Prostate gland (tissue), 2 donors: Measurements from ENCODE around the gene SEMA7A. TPM values are rescaled to one million over a fixed set of nuclear protein-coding genes. Genes with fewer than 3 reads are reported as not detected.
A peak's percentile ranks its signal among the peaks of the same experiment; 100 is the strongest.

Source experiments
- DNase-seq: peaks from one replicate; pipeline ENCODE4 v3.0.0-alpha.2; 2019; ENCODE audit warnings: low spot score
- H3K27ac ChIP-seq, 2 donors: fragments of 200-600 bp; sonication (generic); 2 replicates each; pipeline ENCODE4 v1.5.1; 2017 to 2019
- H3K27me3 ChIP-seq: fragments of 200-600 bp; sonication (generic); replicated peaks from 2 replicates; pipeline ENCODE4 v1.5.1; 2019; ENCODE audit not compliant: insufficient read depth
- H3K36me3 ChIP-seq, 2 donors: fragments of 200-600 bp; sonication (generic); 1 replicate in 1 of 2; 2 replicates in 1 of 2; pipeline versions ENCODE4 v1.5.1 to v1.8.1; 2017 to 2019
- H3K4me1 ChIP-seq: fragments of 200-600 bp; sonication (generic); replicated peaks from 2 replicates; pipeline ENCODE4 v1.5.1; 2019
- H3K4me3 ChIP-seq, 2 donors: fragments of 200-600 bp; sonication (generic); 2 replicates each; pipeline ENCODE4 v1.5.1; 2017 to 2019
- H3K9me3 ChIP-seq: fragments of 200-600 bp; sonication (generic); 2 replicates; pipeline ENCODE4 v1.5.1; 2017
- CTCF ChIP-seq, 4 experiments: fragments of 200-600 bp in 2 of 4; fragments of 450-650 bp in 2 of 4; sonication (generic) in 2 of 4; IDR thresholded peaks; 1 replicate in 3 of 4; 2 replicates in 1 of 4; pipeline ENCODE4 v1.5.1; 2016 to 2019; ENCODE audit warnings: antibody characterized with exemption in 4 of 4, mild to moderate bottlenecking in 2 of 4, moderate library complexity in 2 of 4
- POLR2A ChIP-seq: fragments of 450-650 bp; IDR thresholded peaks from one replicate; pipeline ENCODE4 v1.6.1; 2016; ENCODE audit warnings: antibody characterized with exemption, mild to moderate bottlenecking
- POLR2AphosphoS5 ChIP-seq: sonication (generic); formaldehyde crosslinking; IDR thresholded peaks from one replicate; pipeline ENCODE4 v1.6.1; 2017; ENCODE audit warnings: antibody characterized with exemption
- WGBS: methylation state at CpG from one replicate; pipeline ENCODE4 v1.1.5; 2018; 5-methylcytosine and 5-hydroxymethylcytosine counted together
- intact Hi-C: fragments of 100-400 bp; cut with DNase I; formaldehyde crosslinking; loops from one replicate; pipeline ENCODE4 v1.14.2; 2022
- total RNA-seq, 2 donors: library from RNA; depleted of rRNA; stranded (reverse); fragments of >200 nt; gene quantifications; one replicate each; pipeline ENCODE4 v1.1.0, GENCODE V29; 2016

SEMA7A gene
- total RNA-seq, 2 donors from 2014 or later, result 1.3 to 171 TPM

GRCh38 chr15:74432271-74432967, 1.3 kb downstream of the SEMA7A start:
- Histone ChIP-seq H3K27me3 (peaks cover 4% of the 10 kb centered on the region), H3K4me1 (peaks cover 7% of the 10 kb centered on the region), H3K9me3 (no peaks in the 10 kb centered on the region), H3K36me3 (no peaks in the 10 kb centered on the region), H3K4me3 (peak overlapping the region; percentile 46 to 54), H3K27ac (no peak overlapping the region)
- WGBS, result 23% methylated on average over 21 of the region's 21 CpGs
- TF ChIP-seq CTCF (IDR thresholded peaks at IDR 0.05), result no peak
- no peak for TF ChIP-seq POLR2A
- no peak for TF ChIP-seq POLR2AphosphoS5
- intact Hi-C loops, result no loop called here
- DNase-seq, result no peak

GRCh38 chr15:74431645-74432044, 2.1 kb downstream of the SEMA7A start:
- H3K27me3 ChIP-seq, result peaks cover 4% of the 10 kb centered on the region
- intact Hi-C loops, result no loop called here
- TF ChIP-seq POLR2A (no peak), CTCF (IDR thresholded peaks at IDR 0.05) (no peak), POLR2AphosphoS5 (no peak)
- no peak for DNase-seq
- peaks cover 7% of the 10 kb centered on the region for H3K4me1 ChIP-seq
- no peak overlapping the region for H3K27ac ChIP-seq
- 84% methylated on average over 8 of the region's 8 CpGs for WGBS
- no peak overlapping the region for H3K4me3 ChIP-seq
- no peaks in the 10 kb centered on the region for H3K9me3 ChIP-seq
- no peaks in the 10 kb centered on the region for H3K36me3 ChIP-seq

- H3K27me3 ChIP-seq, result peaks cover 4% of the 10 kb centered on the region
- peaks cover 7% of the 10 kb centered on the region for H3K4me1 ChIP-seq
- TF ChIP-seq POLR2AphosphoS5, result no peak
- TF ChIP-seq POLR2A, result no peak
- no peak for TF ChIP-seq CTCF (IDR thresholded peaks at IDR 0.05)
- no peak overlapping the region for H3K4me3 ChIP-seq
- no peaks in the 10 kb centered on the region for H3K36me3 ChIP-seq
- no peak for DNase-seq
- H3K9me3 ChIP-seq, result no peaks in the 10 kb centered on the region
- 73% methylated on average over 1 of the region's 1 CpG for WGBS
- intact Hi-C loops, result no loop called here
- no peak overlapping the region for H3K27ac ChIP-seq
Measured at GRCh38 chr15:74431116-74431515, 2.6 kb downstream of the SEMA7A start.

- H3K9me3 ChIP-seq, result no peaks in the 10 kb centered on the region
- H3K27ac ChIP-seq, result no peak overlapping the region
- H3K36me3 ChIP-seq, result no peaks in the 10 kb centered on the region
- H3K4me1 ChIP-seq, result peaks cover 7% of the 10 kb centered on the region
- WGBS, result 65% methylated on average over 6 of the region's 6 CpGs
- no peak overlapping the region for H3K4me3 ChIP-seq
- H3K27me3 ChIP-seq, result peaks cover 4% of the 10 kb centered on the region
- no peak for TF ChIP-seq CTCF (IDR thresholded peaks at IDR 0.05)
- no peak for TF ChIP-seq POLR2AphosphoS5
- TF ChIP-seq POLR2A, result no peak
- DNase-seq, result no peak
- intact Hi-C loops, result no loop called here
Measured at GRCh38 chr15:74430510-74430951, 3.2 kb downstream of the SEMA7A start.

- Histone ChIP-seq H3K4me3 (no peak overlapping the region), H3K27ac (no peak overlapping the region), H3K9me3 (no peaks in the 10 kb centered on the region), H3K4me1 (peaks cover 7% of the 10 kb centered on the region), H3K36me3 (no peaks in the 10 kb centered on the region), H3K27me3 (peaks cover 4% of the 10 kb centered on the region)
- intact Hi-C loops, result no loop called here
- no peak for TF ChIP-seq POLR2AphosphoS5
- TF ChIP-seq POLR2A, result no peak
- TF ChIP-seq CTCF (IDR thresholded peaks at IDR 0.05), result no peak
- 81% methylated on average over 6 of the region's 6 CpGs for WGBS
- no peak for DNase-seq
Measured at GRCh38 chr15:74429781-74430400, 3.9 kb downstream of the SEMA7A start.
